ENCODE measurements around the gene FUT7.

Gene FUT7

GRCh38 chr9:136983167-136983566 lies 48.7 kb downstream of the FUT7 start:
- Mint-ChIP-seq H3K27ac (no peak overlapping the region), H3K27me3 (peaks cover 4% of the 10 kb centered on the region), H3K36me3 (no peaks in the 10 kb centered on the region), H3K4me3 (no peak overlapping the region), H3K9me3 (no peaks in the 10 kb centered on the region), H3K4me1 (peaks cover 3% of the 10 kb centered on the region)

GRCh38 chr9:136982232-136983051 lies 49.4 kb downstream of the FUT7 start, which contains the start of gene LCNL1:
Gene LCNL1 (plus strand): TSS chr9:136982993. CDS start chr9:136983587, 594 bp downstream.
- Mint-ChIP-seq H3K27me3 (peaks cover 4% of the 10 kb centered on the region), H3K36me3 (no peaks in the 10 kb centered on the region), H3K9me3 (no peaks in the 10 kb centered on the region), H3K27ac (peak within 1 kb of the TSS; percentile 12), H3K4me3 (no peak within 1 kb of the TSS), H3K4me1 (peaks cover 3% of the 10 kb centered on the region)

GRCh38 chr9:136981588-136982231 lies 50.2 kb downstream of the FUT7 start:
- Mint-ChIP-seq H3K4me3 (no peak overlapping the region), H3K36me3 (no peaks in the 10 kb centered on the region), H3K27me3 (peaks cover 4% of the 10 kb centered on the region), H3K9me3 (no peaks in the 10 kb centered on the region), H3K27ac (no peak overlapping the region), H3K4me1 (peaks cover 3% of the 10 kb centered on the region)

GRCh38 chr9:136980669-136981478 lies 51.0 kb downstream of the FUT7 start:
- no peak overlapping the region for H3K27ac Mint-ChIP-seq
- peaks cover 3% of the 10 kb centered on the region for H3K4me1 Mint-ChIP-seq
- H3K9me3 Mint-ChIP-seq, result no peaks in the 10 kb centered on the region
- no peaks in the 10 kb centered on the region for H3K36me3 Mint-ChIP-seq
- H3K27me3 Mint-ChIP-seq, result peaks cover 4% of the 10 kb centered on the region
- H3K4me3 Mint-ChIP-seq, result no peak overlapping the region

Measured in activated naive CD4-positive, alpha-beta T cell treated with anti-CD3 and anti-CD28 coated beads, Interleukin-2, amount 50 U/mL, for 24 hours (primary cell).